ENCODE results near the gene ARX. TPM values are rescaled to one million over a fixed set of nuclear protein-coding genes. Genes with fewer than 3 reads are reported as not detected.

ARX gene
- polyA plus RNA-seq, 1 experiment = not detected

- DNase-seq (ENCODE audit: low read depth) = no peak
- CTCF ChIA-PET = no interaction called here
- Histone ChIP-seq H3K4me3 (ENCODE audit: low read depth, low read length) (no peak overlapping the region), H3K36me3 (ENCODE audit: control insufficient read depth, insufficient read depth, low read length) (no peaks in the 10 kb centered on the region), H3K27me3 (ENCODE audit: control insufficient read depth, insufficient read depth, low read length) (no peaks in the 10 kb centered on the region)
- POLR2A ChIA-PET = no interaction called here
- TF ChIP-seq CTCF (IDR thresholded peaks at IDR 0.05; ENCODE audit: insufficient read depth, low read depth, low read length) = no peak
Measured at GRCh38 chrX:24979081-24979480, 36.7 kb downstream of the ARX start.

GRCh38 chrX:24969812-24970211 lies 46.0 kb downstream of the ARX start:
- TF ChIP-seq CTCF (IDR thresholded peaks at IDR 0.05; ENCODE audit: insufficient read depth, low read depth, low read length) = no peak
- no peak overlapping the region for H3K4me3 ChIP-seq (ENCODE audit: low read depth, low read length)
- H3K36me3 ChIP-seq (ENCODE audit: control insufficient read depth, insufficient read depth, low read length) = no peaks in the 10 kb centered on the region
- H3K27me3 ChIP-seq (ENCODE audit: control insufficient read depth, insufficient read depth, low read length) = no peaks in the 10 kb centered on the region
- DNase-seq (ENCODE audit: low read depth) = no peak
- ChIA-PET POLR2A (no interaction called here), CTCF (no interaction called here)

- CTCF ChIA-PET = interaction anchor here (1.0 kb wide), 1 partner anchor 25 kb away, joined by 3 read pairs; no protein-coding TSS in a partner anchor
- DNase-seq (ENCODE audit: low read depth) = no peak
- H3K27me3 ChIP-seq (ENCODE audit: control insufficient read depth, insufficient read depth, low read length) = no peaks in the 10 kb centered on the region
- no peak overlapping the region for H3K4me3 ChIP-seq (ENCODE audit: low read depth, low read length)
- no peaks in the 10 kb centered on the region for H3K36me3 ChIP-seq (ENCODE audit: control insufficient read depth, insufficient read depth, low read length)
- POLR2A ChIA-PET = no interaction called here
- TF ChIP-seq CTCF (IDR thresholded peaks at IDR 0.05; ENCODE audit: insufficient read depth, low read depth, low read length) = no peak
Measured at GRCh38 chrX:24965372-24965771, 50.4 kb downstream of the ARX start.

GRCh38 chrX:24963823-24964222 lies 51.9 kb downstream of the ARX start:
- ChIA-PET POLR2A (no interaction called here), CTCF (interaction anchor here (1.0 kb wide), 1 partner anchor 20 kb away, joined by 3 read pairs; no protein-coding TSS in a partner anchor)
- H3K27me3 ChIP-seq (ENCODE audit: control insufficient read depth, insufficient read depth, low read length) = no peaks in the 10 kb centered on the region
- no peak for TF ChIP-seq CTCF (IDR thresholded peaks at IDR 0.05; ENCODE audit: insufficient read depth, low read depth, low read length)
- no peak overlapping the region for H3K4me3 ChIP-seq (ENCODE audit: low read depth, low read length)
- no peaks in the 10 kb centered on the region for H3K36me3 ChIP-seq (ENCODE audit: control insufficient read depth, insufficient read depth, low read length)
- no peak for DNase-seq (ENCODE audit: low read depth)

- Histone ChIP-seq H3K36me3 (ENCODE audit: control insufficient read depth, insufficient read depth, low read length) (no peaks in the 10 kb centered on the region), H3K4me3 (ENCODE audit: low read depth, low read length) (no peak overlapping the region), H3K27me3 (ENCODE audit: control insufficient read depth, insufficient read depth, low read length) (no peaks in the 10 kb centered on the region)
- no peak for DNase-seq (ENCODE audit: low read depth)
- TF ChIP-seq CTCF (IDR thresholded peaks at IDR 0.05; ENCODE audit: insufficient read depth, low read depth, low read length) = no peak
- CTCF ChIA-PET = no interaction called here
- POLR2A ChIA-PET = no interaction called here
Measured at GRCh38 chrX:24961809-24962208, 54.0 kb downstream of the ARX start.
